GM06990 (cell line): ENCODE data around the gene NUDT6.
A peak's percentile ranks its signal among the peaks of the same experiment; 100 is the strongest.

Experiments
- DNase-seq: peaks from one replicate; pipeline ENCODE4 v3.0.0-alpha.2; 2011; ENCODE audit not compliant: insufficient read length; ENCODE audit errors: extremely low read depth
- H3K27me3 ChIP-seq: replicated peaks from 2 replicates; pipeline ENCODE4 v1.6.0; 2011; ENCODE audit warnings: low read length; ENCODE audit not compliant: control insufficient read depth, insufficient read depth
- H3K36me3 ChIP-seq: 2 replicates; pipeline ENCODE4 v1.5.1; 2011; ENCODE audit warnings: low read length; ENCODE audit not compliant: control insufficient read depth, insufficient read depth
- H3K4me3 ChIP-seq: replicated peaks from 2 replicates; pipeline ENCODE4 v1.5.1; 2011; ENCODE audit warnings: low read depth, mild to moderate bottlenecking, control low read depth, low read length
- TF ChIP-seq, protein P1 (sequence below): IDR thresholded peaks from 2 replicates; pipeline ENCODE4 v1.5.1; 2011; ENCODE audit warnings: low read length, control low read depth, mild to moderate bottlenecking, inconsistent platforms; ENCODE audit not compliant: insufficient read depth, poor library complexity, severe bottlenecking

Gene NUDT6

DNA sequence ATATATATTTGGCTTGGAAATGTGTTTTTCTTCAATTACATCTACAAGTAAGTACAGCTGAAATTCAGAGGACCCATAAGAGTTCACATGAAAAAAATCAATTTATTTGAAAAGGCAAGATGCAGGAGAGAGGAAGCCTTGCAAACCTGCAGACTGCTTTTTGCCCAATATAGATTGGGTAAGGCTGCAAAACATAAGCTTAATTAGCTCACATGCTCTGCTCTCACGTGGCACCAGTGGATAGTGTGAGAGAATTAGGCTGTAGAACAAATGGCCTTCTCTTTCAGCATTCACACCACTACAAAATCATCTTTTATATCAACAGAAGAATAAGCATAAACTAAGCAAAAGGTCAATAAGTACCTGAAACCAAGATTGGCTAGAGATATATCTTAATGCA lies 26.1 kb downstream of the NUDT6 start:
- H3K4me3 ChIP-seq: no peak overlapping the region
- H3K27me3 ChIP-seq: no peaks in the 10 kb centered on the region
- DNase-seq: no peak
- TF ChIP-seq, protein P1, sequence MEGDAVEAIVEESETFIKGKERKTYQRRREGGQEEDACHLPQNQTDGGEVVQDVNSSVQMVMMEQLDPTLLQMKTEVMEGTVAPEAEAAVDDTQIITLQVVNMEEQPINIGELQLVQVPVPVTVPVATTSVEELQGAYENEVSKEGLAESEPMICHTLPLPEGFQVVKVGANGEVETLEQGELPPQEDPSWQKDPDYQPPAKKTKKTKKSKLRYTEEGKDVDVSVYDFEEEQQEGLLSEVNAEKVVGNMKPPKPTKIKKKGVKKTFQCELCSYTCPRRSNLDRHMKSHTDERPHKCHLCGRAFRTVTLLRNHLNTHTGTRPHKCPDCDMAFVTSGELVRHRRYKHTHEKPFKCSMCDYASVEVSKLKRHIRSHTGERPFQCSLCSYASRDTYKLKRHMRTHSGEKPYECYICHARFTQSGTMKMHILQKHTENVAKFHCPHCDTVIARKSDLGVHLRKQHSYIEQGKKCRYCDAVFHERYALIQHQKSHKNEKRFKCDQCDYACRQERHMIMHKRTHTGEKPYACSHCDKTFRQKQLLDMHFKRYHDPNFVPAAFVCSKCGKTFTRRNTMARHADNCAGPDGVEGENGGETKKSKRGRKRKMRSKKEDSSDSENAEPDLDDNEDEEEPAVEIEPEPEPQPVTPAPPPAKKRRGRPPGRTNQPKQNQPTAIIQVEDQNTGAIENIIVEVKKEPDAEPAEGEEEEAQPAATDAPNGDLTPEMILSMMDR: no peak
- H3K36me3 ChIP-seq: no peaks in the 10 kb centered on the region; the same call in 1 of the 2 replicates

DNA sequence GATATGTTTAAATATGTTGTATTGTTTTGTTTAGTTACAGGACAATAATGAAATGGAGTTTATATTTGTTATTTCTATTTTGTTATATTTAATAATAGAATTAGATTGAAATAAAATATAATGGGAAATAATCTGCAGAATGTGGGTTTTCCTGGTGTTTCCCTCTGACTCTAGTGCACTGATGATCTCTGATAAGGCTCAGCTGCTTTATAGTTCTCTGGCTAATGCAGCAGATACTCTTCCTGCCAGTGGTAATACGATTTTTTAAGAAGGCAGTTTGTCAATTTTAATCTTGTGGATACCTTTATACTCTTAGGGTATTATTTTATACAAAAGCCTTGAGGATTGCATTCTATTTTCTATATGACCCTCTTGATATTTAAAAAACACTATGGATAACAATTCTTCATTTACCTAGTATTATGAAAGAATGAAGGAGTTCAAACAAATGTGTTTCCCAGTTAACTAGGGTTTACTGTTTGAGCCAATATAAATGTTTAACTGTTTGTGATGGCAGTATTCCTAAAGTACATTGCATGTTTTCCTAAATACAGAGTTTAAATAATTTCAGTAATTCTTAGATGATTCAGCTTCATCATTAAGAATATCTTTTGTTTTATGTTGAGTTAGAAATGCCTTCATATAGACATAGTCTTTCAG lies 26.9 kb downstream of the NUDT6 start:
- TF ChIP-seq, protein P1: no peak
- no peaks in the 10 kb centered on the region for H3K27me3 ChIP-seq
- no peaks in the 10 kb centered on the region; the same call in 1 of the 2 replicates for H3K36me3 ChIP-seq
- H3K4me3 ChIP-seq: no peak overlapping the region
- DNase-seq: no peak

DNA sequence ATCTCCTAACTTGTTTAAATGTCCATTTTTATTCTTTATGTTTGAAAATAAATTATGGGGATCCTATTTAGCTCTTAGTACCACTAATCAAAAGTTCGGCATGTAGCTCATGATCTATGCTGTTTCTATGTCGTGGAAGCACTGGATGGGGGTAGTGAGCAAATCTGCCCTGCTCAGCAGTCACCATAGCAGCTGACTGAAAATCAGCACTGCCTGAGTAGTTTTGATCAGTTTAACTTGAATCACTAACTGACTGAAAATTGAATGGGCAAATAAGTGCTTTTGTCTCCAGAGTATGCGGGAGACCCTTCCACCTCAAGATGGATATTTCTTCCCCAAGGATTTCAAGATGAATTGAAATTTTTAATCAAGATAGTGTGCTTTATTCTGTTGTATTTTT lies 27.6 kb downstream of the NUDT6 start:
- H3K4me3 ChIP-seq: no peak overlapping the region
- DNase-seq: no peak
- H3K36me3 ChIP-seq: no peaks in the 10 kb centered on the region; the same call in 1 of the 2 replicates
- TF ChIP-seq, protein P1: no peak
- H3K27me3 ChIP-seq: no peaks in the 10 kb centered on the region

DNA sequence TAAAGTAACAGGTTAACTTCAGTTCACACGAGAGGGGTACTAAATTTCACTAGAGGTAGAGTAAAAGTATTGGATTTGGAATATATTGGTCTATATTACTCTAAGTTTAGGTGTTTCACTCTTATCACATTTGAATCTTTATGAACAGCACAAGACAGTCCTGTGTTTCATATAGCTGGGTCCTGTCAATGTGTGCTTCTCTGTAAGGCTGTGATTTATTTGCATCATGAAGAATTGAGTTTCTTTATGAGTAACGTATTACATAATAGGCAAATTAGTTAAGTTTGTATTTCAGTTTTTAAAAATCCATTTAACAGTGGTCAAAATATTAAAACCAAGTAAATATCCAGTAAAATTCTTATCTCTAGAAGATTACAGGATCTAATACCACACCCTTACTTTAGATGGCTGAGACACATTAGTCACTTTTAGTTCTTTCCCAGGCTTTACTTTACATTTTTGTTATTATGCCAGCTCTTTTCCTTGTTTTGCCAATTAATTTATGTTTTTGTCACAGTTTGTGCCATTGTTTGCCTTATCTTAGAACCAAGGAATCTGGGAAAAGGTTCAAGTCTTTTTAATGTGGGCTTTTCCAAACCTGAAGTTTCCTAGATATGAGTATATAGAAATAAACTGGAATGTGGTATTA lies 32.1 kb downstream of the NUDT6 start:
- DNase-seq: peak; percentile 6
- no peaks in the 10 kb centered on the region for H3K36me3 ChIP-seq

DNA sequence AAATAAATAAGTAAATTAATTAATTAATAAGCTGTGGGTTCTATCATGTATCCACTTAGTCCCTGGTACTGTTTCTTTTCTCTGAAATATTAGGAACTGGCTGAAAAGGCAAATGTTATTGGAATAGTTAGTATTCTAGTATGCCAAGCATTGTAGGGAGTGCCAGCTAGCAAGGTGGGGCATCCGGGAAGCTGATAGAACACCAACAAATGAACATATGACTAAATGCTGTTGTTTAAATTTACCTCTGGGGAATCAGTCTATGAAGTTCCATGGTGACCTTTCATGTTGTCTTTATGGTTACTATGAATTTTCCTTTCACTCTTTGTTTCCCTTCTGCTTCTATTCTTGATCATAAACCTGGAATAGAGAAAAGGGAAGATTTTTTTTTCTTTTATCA lies 32.7 kb downstream of the NUDT6 start:
- Histone ChIP-seq H3K36me3 (no peaks in the 10 kb centered on the region), H3K4me3 (no peak overlapping the region), H3K27me3 (no peaks in the 10 kb centered on the region)
- DNase-seq: no peak
- TF ChIP-seq, protein P1: no peak

More for the DNA sequence above, 32.1 kb downstream of the NUDT6 start:
- Histone ChIP-seq H3K4me3 (no peak overlapping the region), H3K27me3 (no peaks in the 10 kb centered on the region)
- TF ChIP-seq, protein P1: no peak
